Mammary epithelial cell (primary cell): ENCODE data around the gene PDE4C.

Experiments used
- EZH2 ChIP-seq: IDR thresholded peaks from 2 replicates; pipeline ENCODE4 v1.6.1; 2012; ENCODE audit warnings: low read length, inconsistent platforms, borderline replicate concordance
- TF ChIP-seq, protein P1 (sequence below), 2 donors: IDR thresholded peaks in 1 of 2; conservative IDR thresholded peaks in 1 of 2; 2 replicates each; pipeline ENCODE4 v1.5.1; 2011 to 2012; ENCODE audit warnings: inconsistent platforms in 2 of 2, low read length in 2 of 2, mild to moderate bottlenecking in 2 of 2, control low read depth in 1 of 2, low read depth in 1 of 2; ENCODE audit not compliant: insufficient read depth in 1 of 2; ENCODE audit errors: extremely low read depth in 1 of 2

DNA sequence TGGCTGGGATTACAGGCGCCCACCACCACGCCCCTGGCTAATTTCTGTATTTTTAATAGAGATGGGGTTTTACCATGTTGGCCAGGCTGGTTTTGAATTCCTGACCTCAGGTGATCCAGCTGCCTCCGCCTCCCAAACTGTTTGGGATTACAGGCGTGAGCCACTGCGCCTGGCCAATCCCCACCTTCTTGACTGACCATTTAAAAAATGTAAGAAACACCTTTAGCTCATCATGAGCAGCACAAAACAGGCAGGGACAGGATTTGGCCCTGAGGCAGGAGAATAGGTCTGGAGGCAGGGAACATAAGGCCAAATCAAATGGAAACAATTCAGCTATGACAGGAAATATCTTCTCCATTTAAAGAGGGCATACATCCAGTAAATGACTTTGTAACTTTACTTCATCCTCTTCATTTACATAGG, 34.6 kb downstream of the PDE4C start:
- TF ChIP-seq, protein P1, sequence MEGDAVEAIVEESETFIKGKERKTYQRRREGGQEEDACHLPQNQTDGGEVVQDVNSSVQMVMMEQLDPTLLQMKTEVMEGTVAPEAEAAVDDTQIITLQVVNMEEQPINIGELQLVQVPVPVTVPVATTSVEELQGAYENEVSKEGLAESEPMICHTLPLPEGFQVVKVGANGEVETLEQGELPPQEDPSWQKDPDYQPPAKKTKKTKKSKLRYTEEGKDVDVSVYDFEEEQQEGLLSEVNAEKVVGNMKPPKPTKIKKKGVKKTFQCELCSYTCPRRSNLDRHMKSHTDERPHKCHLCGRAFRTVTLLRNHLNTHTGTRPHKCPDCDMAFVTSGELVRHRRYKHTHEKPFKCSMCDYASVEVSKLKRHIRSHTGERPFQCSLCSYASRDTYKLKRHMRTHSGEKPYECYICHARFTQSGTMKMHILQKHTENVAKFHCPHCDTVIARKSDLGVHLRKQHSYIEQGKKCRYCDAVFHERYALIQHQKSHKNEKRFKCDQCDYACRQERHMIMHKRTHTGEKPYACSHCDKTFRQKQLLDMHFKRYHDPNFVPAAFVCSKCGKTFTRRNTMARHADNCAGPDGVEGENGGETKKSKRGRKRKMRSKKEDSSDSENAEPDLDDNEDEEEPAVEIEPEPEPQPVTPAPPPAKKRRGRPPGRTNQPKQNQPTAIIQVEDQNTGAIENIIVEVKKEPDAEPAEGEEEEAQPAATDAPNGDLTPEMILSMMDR (conservative IDR thresholded peaks at IDR 0.05 in 1 of 2, IDR thresholded peaks at IDR 0.05 in 1 of 2; ENCODE audit: extremely low read depth in 1 of 2, insufficient read depth in 1 of 2, low read depth in 1 of 2, low read length in 2 of 2) = no peak
- no peak for TF ChIP-seq EZH2
